GM11168 (cell line): ENCODE measurements around the gene SSRP1.
"Not testable (repeated sequence)": the region's sequence is repeated elsewhere in the genome, so short reads cannot be mapped to it uniquely, and the experiment has no call there.

Experiments used
- in situ Hi-C: fragments of 300-500 bp; cut with MboI; formaldehyde crosslinking; loops from one replicate; pipeline ENCODE4 v1.12.0; 2022; ENCODE audit warnings: low sequenced_read_pairs; ENCODE audit not compliant: unreplicated experiment

SSRP1 gene, protein sequence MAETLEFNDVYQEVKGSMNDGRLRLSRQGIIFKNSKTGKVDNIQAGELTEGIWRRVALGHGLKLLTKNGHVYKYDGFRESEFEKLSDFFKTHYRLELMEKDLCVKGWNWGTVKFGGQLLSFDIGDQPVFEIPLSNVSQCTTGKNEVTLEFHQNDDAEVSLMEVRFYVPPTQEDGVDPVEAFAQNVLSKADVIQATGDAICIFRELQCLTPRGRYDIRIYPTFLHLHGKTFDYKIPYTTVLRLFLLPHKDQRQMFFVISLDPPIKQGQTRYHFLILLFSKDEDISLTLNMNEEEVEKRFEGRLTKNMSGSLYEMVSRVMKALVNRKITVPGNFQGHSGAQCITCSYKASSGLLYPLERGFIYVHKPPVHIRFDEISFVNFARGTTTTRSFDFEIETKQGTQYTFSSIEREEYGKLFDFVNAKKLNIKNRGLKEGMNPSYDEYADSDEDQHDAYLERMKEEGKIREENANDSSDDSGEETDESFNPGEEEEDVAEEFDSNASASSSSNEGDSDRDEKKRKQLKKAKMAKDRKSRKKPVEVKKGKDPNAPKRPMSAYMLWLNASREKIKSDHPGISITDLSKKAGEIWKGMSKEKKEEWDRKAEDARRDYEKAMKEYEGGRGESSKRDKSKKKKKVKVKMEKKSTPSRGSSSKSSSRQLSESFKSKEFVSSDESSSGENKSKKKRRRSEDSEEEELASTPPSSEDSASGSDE

GRCh38 chr11:57335343-57336110 lies at the start of gene SSRP1:
TSS of gene SSRP1 (minus strand) at chr11:57335892. CDS start at chr11:57335121, 771 bp downstream.
- in situ Hi-C loops = no loop called here

- in situ Hi-C loops = no loop called here
Observed at GRCh38 chr11:57380975-57381374, 45.3 kb upstream of the SSRP1 start, which contains the start of gene PRG3. TSS of gene PRG3 (minus strand) at chr11:57381150. CDS start at chr11:57380708, 442 bp downstream.

- in situ Hi-C loops = no loop called here
Observed at GRCh38 chr11:57379732-57380131, 44.0 kb upstream of the SSRP1 start.

DNA sequence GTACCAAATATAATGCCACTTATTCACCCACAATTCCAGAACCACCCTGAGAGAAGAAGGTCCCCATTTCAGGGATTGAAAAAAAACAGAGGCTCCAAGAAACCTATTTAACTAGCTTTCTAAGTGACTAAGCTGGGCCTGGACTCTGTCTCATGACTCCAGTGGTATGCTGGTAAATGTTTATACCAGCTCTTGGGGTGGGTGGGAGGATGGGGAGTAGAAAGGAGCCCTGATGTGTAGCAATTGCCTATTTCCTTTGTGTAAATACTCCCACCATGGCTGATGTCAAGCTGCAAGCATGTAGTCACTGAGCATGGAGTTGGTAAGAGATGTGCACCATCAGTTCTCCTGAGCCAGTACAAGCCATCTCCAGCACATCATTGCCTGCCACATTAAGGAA lies 42.5 kb upstream of the SSRP1 start:
- in situ Hi-C loops = no loop called here

GRCh38 chr11:57377107-57377506 lies 41.4 kb upstream of the SSRP1 start:
- in situ Hi-C loops = no loop called here

DNA sequence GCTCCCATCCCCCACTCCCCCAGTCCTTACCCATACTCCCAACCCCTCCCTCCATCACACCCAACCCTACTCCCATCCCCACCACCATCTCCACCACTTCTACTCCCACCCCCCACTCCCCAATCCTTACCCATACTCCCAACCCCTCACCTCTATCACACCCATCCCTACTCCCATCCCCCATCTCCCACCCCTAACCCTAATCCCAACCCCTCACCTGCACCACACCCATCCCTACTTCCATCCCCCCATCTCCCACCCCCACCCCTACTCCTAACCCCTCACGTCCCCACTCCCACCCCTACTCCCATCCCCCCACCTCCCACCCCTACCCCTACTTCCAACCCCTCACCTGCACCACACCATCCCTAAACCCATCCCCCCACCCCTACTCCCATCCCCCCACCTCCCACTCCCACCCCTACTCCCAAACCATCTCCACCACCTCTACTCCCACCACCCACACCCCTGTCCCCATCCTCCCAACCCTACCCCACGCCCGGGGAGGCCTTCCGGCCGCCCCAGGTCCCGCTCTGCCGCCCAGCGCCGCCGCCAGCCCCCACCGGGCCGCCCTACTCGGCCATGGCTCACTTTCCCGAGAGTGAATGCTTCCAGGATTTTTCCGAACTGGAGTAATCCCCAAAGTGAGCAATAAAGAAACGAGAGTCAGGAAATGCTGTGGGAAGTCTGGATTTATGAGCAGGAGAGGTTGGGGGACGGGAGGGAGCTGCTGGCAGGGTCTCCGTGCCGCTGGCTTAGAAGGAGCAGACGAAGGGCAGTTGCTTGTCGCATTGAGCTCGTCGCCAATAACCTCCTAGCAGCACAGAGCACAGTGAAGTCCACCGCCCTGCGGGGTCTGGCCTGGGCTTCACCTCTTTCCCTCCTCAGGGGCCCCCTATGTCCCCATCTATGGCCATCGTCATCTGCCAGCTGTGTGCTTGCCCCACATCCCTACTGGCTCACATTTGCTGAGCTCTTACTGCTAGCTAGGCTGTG lies 40.7 kb upstream of the SSRP1 start:
- in situ Hi-C loops = no loop called here

DNA sequence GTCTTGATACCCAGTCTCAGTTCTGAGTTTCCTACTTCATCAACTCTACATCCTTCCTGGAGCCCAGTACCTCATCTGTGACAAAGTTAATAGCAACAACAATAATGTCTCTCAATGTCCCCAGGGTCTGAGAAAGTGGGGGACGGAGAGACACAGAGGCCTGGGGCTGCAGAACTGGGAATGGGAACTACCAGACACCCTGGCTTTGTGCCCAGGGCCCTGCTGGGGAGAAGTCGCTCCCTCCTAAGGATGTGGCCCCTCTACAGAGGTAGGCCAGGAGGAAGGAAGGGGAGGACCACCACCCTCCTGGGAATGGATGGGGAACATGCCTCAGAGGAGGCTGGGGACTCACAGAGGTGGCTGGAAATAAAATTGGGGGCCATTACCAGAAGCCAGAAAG lies 39.8 kb upstream of the SSRP1 start:
- in situ Hi-C loops = no loop called here

DNA sequence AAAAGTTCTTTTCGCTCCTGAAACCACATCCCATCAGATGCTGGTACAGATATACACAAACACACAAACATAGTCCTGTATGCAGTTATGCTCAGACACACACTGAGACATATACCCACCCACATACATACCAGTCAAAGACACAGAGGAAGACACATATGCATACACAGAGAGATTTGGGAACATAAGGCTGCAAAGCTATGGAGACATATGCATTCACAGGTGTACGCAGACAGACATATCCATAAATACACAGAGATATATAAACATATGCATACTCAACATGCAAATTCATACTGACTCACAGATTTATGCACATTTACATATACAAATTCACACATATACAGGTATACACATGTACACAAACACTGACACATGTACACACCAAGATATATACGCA lies 39.3 kb upstream of the SSRP1 start:
- in situ Hi-C loops = no loop called here

- in situ Hi-C loops = no loop called here
Observed at GRCh38 chr11:57373146-57373545, 37.5 kb upstream of the SSRP1 start.

- in situ Hi-C loops = no loop called here
Observed at GRCh38 chr11:57370941-57371340, 35.2 kb upstream of the SSRP1 start.

DNA sequence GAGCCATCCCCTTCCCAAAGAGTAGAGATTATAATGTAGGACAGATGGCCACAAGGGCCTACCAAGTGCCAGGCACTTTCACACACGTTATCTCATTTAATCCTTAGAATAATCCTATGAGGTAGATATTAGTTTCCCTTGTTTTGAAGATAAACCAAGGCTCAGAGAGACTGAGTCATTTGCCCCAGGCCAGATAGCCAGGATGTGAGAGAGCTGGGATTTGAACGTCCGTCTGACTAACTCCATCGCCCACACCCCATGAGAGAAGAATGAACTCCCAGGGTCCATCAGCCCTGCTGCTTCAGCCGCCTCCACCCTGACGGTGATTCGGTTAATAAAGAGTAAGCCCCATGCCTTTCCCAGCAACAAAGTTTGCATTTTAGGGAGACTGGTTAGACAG lies 34.6 kb upstream of the SSRP1 start:
- in situ Hi-C loops = no loop called here

GRCh38 chr11:57368845-57369232 lies 33.1 kb upstream of the SSRP1 start:
- in situ Hi-C loops = no loop called here

DNA sequence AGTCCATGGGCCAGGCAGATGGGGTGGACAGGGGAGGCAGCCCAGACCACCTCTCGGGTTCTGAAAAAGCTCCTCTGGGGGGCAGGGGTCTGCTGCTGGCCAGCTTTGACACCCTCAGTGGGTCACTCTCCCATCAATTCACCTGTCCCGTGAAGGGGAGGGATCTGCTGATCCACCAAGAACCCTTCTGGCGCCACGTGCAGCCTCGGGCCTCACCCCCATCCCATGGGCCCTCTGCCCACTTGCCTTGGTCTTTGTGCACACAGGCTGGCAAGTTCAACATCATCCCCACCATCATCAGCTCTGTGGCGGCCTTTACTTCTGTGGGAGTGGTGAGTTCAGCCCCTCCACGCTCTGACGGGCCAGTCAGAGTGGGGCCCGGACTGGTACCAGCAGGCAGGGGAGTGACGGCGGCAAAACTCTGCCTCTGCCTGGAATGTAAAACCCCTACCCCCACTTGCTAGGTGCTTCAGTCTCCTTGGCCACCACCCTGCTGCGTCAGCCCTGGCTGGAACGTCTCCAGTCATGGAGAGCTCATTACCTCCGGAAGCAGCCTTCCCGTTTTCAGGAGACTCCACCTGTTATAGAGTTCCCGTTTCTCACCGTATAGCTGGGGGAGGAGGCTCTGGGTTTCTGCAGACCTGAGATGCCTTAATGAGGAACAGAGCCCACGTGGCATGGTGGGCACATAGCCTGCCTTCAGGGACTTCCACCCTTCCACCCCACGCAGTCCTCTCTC lies 32.6 kb upstream of the SSRP1 start:
- in situ Hi-C loops = no loop called here

DNA sequence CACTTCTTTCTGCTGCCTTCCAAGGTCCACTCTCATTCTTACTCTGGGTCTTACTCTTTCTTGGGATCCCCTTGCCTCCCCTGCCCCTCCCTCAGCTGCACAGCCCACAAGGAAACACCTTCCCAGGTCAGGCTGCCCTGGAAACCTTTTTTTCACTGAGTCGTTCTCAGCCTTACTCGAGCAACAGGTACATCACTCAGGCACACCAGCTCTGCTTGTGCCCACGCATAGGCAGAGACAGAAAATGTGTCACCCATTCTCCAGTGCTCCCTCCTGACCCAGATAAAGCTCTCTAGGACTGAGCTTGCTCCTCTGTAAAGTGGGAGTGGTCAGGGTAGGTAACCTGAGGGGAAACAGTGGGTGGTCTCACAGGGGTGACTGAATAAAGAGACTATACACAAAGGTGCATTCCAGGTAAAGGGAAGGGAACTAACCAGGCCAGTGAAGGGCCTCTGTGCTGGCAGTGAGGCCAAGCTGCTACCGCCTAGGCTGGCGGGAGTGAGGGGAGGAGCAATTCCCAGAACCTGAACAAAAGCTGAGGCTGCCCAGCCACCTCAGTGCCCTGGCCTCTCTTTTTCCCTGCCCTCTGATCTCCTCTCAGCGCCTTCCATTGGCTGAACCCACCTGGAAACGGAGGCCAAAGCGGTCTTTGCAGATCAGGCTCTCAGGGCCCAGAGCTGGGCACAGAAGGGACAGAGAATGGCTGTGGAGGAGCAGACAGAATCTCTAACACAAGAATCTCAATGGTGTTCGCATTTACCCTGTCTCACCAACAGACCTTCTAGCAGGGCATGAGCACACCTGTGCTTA lies 29.4 kb upstream of the SSRP1 start:
- in situ Hi-C loops = no loop called here

- in situ Hi-C loops = no loop called here
Observed at GRCh38 chr11:57363131-57364080, 27.7 kb upstream of the SSRP1 start.

DNA sequence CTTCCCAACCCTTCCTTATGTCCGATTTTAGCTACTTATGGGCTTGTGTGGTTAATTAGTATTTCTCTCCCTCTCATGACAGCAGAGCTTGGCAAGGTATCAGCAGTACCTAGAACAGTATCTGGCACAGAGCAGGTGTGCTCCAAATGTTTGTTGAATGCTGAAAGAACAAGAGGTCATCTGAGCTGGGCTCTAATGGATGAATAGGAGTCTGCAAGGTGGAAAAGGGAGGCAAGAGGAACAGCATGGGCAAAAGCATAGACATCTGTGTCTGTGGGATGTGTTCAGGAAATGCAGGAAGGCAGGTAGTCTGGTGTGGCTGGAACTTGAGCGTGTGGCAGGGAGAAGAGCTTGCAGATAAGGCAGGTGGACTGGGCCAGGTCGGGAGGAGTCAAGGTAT lies 26.2 kb upstream of the SSRP1 start:
- in situ Hi-C loops = no loop called here

DNA sequence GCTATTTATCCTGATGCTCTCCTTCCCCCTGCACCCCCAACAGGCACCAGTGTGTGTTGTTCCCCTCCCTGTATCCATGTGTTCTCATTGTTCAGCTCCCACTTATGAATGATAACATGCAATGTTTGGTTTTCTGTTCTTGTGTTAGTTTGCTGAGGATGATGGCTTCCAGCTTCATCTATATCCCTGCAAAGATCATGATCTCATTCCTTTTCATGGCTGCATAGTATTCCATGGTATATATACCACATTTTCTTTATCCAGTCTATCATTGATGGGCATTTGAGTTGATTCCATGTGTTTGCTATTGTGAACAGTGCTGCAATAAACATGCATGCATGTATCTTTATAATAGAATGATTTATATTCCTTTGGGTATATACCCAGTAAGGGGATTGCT lies 25.7 kb upstream of the SSRP1 start:
- in situ Hi-C loops = not testable (repeated sequence)
